ENCODE measurements around the gene GTF2A1L.
A peak's percentile ranks its signal among the peaks of the same experiment; 100 is the strongest.

Gene GTF2A1L

DNA sequence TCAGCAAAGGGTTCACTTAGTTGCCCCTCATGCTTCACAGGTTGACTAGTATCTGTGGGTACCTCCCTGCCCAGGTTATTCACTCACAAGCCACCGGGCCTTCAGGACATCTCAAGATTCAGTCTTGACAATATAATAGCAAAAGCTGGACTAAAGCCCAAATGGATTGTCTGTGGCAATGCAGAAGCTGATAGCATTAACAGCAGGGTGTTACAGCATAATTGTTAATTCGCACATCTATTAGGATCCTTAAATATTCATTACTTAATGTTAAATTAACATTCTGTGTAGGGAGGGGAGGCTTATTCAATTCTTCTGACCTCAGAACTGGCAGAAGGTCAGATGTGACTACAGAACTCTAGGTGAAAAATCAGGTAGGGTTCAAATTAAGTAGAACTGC lies 20.2 kb upstream of the GTF2A1L start:
- H3K9me2 ChIP-seq (replicated peaks; ENCODE audit: insufficient read depth, low read length) = no peaks in the 10 kb centered on the region
- H4K20me1 ChIP-seq (ENCODE audit: low read depth, low read length) = no peaks in the 10 kb centered on the region
- H3K4me3 ChIP-seq (ENCODE audit: insufficient read depth, low read length, poor library complexity, severe bottlenecking) = no peak overlapping the region
- no peak for TF ChIP-seq EZH2phosphoT487 (conservative IDR thresholded peaks at IDR 0.05; ENCODE audit: low read length)
- TF ChIP-seq, protein P1, sequence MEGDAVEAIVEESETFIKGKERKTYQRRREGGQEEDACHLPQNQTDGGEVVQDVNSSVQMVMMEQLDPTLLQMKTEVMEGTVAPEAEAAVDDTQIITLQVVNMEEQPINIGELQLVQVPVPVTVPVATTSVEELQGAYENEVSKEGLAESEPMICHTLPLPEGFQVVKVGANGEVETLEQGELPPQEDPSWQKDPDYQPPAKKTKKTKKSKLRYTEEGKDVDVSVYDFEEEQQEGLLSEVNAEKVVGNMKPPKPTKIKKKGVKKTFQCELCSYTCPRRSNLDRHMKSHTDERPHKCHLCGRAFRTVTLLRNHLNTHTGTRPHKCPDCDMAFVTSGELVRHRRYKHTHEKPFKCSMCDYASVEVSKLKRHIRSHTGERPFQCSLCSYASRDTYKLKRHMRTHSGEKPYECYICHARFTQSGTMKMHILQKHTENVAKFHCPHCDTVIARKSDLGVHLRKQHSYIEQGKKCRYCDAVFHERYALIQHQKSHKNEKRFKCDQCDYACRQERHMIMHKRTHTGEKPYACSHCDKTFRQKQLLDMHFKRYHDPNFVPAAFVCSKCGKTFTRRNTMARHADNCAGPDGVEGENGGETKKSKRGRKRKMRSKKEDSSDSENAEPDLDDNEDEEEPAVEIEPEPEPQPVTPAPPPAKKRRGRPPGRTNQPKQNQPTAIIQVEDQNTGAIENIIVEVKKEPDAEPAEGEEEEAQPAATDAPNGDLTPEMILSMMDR (IDR thresholded peaks at IDR 0.05; ENCODE audit: insufficient read depth, low read length, poor library complexity, severe bottlenecking) = no peak
- no peaks in the 10 kb centered on the region for H3K27me3 ChIP-seq (ENCODE audit: low read length)
- no peak overlapping the region for H3K27ac ChIP-seq (ENCODE audit: low read depth, low read length)
- no peak overlapping the region for H2AFZ ChIP-seq (ENCODE audit: low read depth, low read length, severe bottlenecking)
- H3K9ac ChIP-seq (ENCODE audit: low read length) = no peak overlapping the region
- H3F3A ChIP-seq (ENCODE audit: insufficient read depth) = no peaks in the 10 kb centered on the region
- no peaks in the 10 kb centered on the region for H3K9me3 ChIP-seq (ENCODE audit: insufficient read depth, low read length)
- H3K4me2 ChIP-seq (ENCODE audit: low read depth, low read length, poor library complexity, severe bottlenecking) = no peak overlapping the region
- H3K79me2 ChIP-seq (ENCODE audit: insufficient read depth, low read length) = no peaks in the 10 kb centered on the region
- no peaks in the 10 kb centered on the region for H3K36me3 ChIP-seq (ENCODE audit: low read length)

DNA sequence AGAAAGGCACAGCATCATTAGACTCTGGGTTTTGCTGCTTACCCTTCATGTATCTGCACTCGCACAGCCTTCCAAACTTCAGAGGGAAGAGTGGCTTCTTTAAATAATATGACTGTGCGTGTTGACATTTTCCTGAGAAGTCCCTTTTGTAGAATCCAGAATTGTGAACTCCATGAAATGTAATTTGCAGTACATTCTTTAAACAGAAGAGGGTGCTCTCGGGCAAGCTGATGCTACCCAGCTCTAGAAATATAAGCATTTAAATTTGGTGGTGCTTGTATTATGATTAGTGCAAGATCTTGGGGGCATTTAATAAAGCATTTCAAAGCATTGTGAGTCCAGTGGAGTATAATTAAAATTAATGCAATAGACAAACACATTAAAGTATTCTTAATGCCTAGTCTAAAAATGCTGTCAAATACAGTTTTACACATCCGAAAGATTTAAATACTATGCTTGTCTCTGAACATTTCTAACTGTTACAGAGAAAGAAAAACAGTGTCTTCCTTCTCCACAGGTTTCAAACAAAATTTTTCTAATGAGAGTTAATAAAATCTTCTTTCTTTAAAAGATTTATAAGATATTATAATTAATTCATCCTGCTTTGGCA lies 17.3 kb upstream of the GTF2A1L start:
- H2AFZ ChIP-seq (ENCODE audit: low read depth, low read length, severe bottlenecking) = no peak overlapping the region
- H3K27ac ChIP-seq (ENCODE audit: low read depth, low read length) = no peak overlapping the region
- H3K79me2 ChIP-seq (ENCODE audit: insufficient read depth, low read length) = no peaks in the 10 kb centered on the region
- no peak overlapping the region for H3K4me3 ChIP-seq (ENCODE audit: insufficient read depth, low read length, poor library complexity, severe bottlenecking)
- H3K9me3 ChIP-seq (ENCODE audit: insufficient read depth, low read length) = no peaks in the 10 kb centered on the region
- no peak for TF ChIP-seq EZH2phosphoT487 (conservative IDR thresholded peaks at IDR 0.05; ENCODE audit: low read length)
- TF ChIP-seq, protein P1 (IDR thresholded peaks at IDR 0.05; ENCODE audit: insufficient read depth, low read length, poor library complexity, severe bottlenecking) = peak; percentile 64
- H3K36me3 ChIP-seq (ENCODE audit: low read length) = no peaks in the 10 kb centered on the region
- H4K20me1 ChIP-seq (ENCODE audit: low read depth, low read length) = no peaks in the 10 kb centered on the region
- no peaks in the 10 kb centered on the region for H3K9me2 ChIP-seq (replicated peaks; ENCODE audit: insufficient read depth, low read length)
- H3K4me2 ChIP-seq (ENCODE audit: low read depth, low read length, poor library complexity, severe bottlenecking) = no peak overlapping the region
- no peaks in the 10 kb centered on the region for H3K27me3 ChIP-seq (ENCODE audit: low read length)
- H3F3A ChIP-seq (ENCODE audit: insufficient read depth) = no peaks in the 10 kb centered on the region
- no peak overlapping the region for H3K9ac ChIP-seq (ENCODE audit: low read length)

DNA sequence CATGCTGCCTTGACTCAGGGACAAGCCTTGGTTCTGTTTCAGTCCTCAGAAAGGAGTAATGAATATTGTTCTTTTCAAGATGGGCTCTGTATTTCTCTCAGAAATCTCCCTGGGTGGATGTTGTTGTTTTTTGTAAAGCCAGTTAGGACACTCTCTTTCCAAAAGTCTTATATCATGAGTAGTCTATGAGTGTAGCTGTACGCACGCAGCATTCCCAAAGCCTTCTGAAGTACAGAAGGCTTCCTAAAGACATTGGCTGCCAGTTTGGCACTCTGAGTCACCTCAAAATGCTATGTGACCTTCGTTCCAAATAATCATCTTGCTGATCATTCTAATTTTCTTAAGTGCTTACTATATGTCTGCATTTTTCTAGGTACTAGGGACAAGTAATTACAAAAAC lies 16.7 kb upstream of the GTF2A1L start:
- no peak overlapping the region for H3K9ac ChIP-seq (ENCODE audit: low read length)
- H3K27ac ChIP-seq (ENCODE audit: low read depth, low read length) = no peak overlapping the region

More for the DNA sequence above, 16.7 kb upstream of the GTF2A1L start:
- H3K79me2 ChIP-seq (ENCODE audit: insufficient read depth, low read length) = no peaks in the 10 kb centered on the region
- no peaks in the 10 kb centered on the region for H4K20me1 ChIP-seq (ENCODE audit: low read depth, low read length)
- TF ChIP-seq EZH2phosphoT487 (conservative IDR thresholded peaks at IDR 0.05; ENCODE audit: low read length) = no peak
- TF ChIP-seq, protein P1 (IDR thresholded peaks at IDR 0.05; ENCODE audit: insufficient read depth, low read length, poor library complexity, severe bottlenecking) = no peak
- no peaks in the 10 kb centered on the region for H3K36me3 ChIP-seq (ENCODE audit: low read length)
- H3K9me2 ChIP-seq (replicated peaks; ENCODE audit: insufficient read depth, low read length) = no peaks in the 10 kb centered on the region
- no peaks in the 10 kb centered on the region for H3K27me3 ChIP-seq (ENCODE audit: low read length)
- no peak overlapping the region for H3K4me3 ChIP-seq (ENCODE audit: insufficient read depth, low read length, poor library complexity, severe bottlenecking)
- H2AFZ ChIP-seq (ENCODE audit: low read depth, low read length, severe bottlenecking) = no peak overlapping the region
- H3F3A ChIP-seq (ENCODE audit: insufficient read depth) = no peaks in the 10 kb centered on the region
- no peaks in the 10 kb centered on the region for H3K9me3 ChIP-seq (ENCODE audit: insufficient read depth, low read length)
- no peak overlapping the region for H3K4me2 ChIP-seq (ENCODE audit: low read depth, low read length, poor library complexity, severe bottlenecking)

All from SU-DHL-6 (cell line).